ENCODE data around the gene NAPG.

GRCh38 chr18:10485475-10485874 lies 40.4 kb upstream of the NAPG start:
- no peak for TF ChIP-seq ATF3 (IDR thresholded peaks at IDR 0.05)
- TF ChIP-seq, protein P1, sequence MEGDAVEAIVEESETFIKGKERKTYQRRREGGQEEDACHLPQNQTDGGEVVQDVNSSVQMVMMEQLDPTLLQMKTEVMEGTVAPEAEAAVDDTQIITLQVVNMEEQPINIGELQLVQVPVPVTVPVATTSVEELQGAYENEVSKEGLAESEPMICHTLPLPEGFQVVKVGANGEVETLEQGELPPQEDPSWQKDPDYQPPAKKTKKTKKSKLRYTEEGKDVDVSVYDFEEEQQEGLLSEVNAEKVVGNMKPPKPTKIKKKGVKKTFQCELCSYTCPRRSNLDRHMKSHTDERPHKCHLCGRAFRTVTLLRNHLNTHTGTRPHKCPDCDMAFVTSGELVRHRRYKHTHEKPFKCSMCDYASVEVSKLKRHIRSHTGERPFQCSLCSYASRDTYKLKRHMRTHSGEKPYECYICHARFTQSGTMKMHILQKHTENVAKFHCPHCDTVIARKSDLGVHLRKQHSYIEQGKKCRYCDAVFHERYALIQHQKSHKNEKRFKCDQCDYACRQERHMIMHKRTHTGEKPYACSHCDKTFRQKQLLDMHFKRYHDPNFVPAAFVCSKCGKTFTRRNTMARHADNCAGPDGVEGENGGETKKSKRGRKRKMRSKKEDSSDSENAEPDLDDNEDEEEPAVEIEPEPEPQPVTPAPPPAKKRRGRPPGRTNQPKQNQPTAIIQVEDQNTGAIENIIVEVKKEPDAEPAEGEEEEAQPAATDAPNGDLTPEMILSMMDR (IDR thresholded peaks at IDR 0.05; ENCODE audit: low read depth, low read length, missing input control): no peak
- no peak for TF ChIP-seq MAX (IDR thresholded peaks at IDR 0.05)
- no peak for TF ChIP-seq YY1 (IDR thresholded peaks at IDR 0.05)
- no peak for TF ChIP-seq SP1 (IDR thresholded peaks at IDR 0.05)
- no peak for TF ChIP-seq RAD21 (IDR thresholded peaks at IDR 0.05)
